KBM-7 (cell line): Measurements from ENCODE around the gene KCNJ4.
A peak's percentile ranks its signal among the peaks of the same experiment; 100 is the strongest.

Experiments used
- DNase-seq: peaks from one replicate; pipeline ENCODE4 v3.0.0-alpha.2; 2015
- in situ Hi-C: fragments of 300-500 bp; cut with MboI; formaldehyde crosslinking; loops from 2 replicates; pipeline ENCODE4 v1.14.3; 2020; ENCODE audit warnings: low sequenced_read_pairs, low pct_unique_long_range_greater_than_20kb, mixed read lengths

Gene KCNJ4

DNA sequence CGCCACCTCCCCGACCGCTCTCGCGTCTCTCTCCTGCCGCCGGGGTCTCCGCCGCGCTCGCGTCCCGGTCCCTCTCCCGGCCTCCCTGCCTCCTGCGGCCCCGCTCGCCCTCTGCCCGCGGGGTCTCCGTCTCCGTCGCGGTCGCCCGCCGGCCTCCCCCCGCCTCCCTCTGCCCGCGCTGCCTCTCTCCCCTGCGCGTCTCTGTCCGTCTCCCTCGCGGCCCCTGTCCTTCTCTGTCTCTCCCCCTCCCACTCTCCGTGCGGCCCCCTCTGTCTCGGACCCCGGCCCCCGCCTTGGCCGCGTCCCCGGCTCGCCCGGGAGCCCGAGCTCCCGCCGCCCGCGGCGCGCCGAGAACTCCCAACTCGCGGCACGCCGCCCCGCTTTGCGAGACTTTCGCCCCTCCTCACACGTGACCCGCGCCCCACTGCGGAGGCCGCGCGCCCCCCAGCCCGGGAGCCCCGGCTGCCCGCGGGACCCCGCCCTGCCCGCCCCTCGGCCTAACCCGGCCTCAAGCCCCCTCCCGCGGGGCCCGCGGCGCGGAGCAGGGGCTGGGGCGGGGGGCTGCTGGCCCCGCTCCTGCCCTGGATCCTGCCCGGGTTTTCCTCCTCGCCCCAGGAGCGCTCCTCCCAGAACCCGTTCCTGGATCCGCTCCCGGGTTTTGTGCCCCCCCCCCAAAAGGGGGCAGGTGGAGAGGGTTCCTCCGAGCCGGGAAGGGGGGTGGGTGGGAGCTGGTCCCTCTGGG, 702 bp upstream of the KCNJ4 start:
- DNase-seq: peak; percentile 37
- in situ Hi-C loops: no loop called here

DNA sequence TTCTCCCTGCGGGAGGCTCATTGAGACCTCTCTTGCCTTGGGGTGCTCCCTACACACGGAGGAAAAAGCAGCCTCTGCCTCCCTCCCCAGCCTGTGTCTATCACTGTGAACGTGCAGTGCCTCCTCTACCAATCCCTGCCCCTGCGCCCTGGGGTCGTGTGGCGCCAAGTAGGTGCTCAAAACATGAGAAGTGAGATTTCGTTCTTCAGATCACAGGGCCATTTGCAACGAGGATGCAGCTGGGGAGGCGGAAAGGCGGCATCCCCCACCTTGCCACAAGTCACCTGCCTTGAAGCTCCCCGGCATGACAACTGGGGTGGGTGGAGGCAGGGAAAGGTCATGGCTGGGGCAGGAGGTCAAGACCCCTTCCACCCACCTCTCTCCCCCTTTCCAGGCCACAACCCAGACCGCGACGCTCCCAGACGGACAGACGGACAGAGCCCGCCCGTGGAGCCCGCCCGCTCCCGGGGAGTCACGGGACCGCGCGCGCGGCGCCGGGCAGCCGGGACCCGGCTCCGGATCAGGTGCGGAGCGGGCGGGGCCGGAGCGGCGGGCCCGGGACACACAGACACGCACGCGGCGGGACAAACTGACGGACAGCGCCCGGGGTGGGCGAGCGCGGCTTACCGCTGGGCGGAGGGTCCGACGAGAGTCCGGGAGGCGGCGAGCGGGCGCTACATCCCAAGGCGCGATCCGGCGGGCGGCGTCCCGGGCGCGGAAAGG, 485 bp downstream of the KCNJ4 start:
- peak; percentile 36 for DNase-seq
- in situ Hi-C loops: no loop called here

DNA sequence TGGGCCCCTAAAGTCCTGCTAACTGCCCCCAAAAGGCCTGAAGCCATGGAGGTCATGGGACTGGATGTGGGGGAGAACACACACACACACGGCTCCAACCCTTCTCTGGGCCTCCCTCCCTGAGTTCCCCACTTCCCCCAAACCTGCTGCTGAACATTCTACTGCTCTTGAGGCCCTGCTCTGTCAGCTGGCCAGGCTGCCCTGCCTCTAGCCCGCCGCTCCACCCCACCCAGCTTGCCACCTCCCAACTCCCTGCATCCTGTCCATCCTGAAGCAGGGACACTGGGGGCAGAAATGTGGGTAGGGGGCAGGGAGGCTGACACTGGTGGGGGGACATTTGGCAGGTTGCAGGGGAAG, 1.0 kb downstream of the KCNJ4 start:
- peak; percentile 41 for DNase-seq
- in situ Hi-C loops: no loop called here

DNA sequence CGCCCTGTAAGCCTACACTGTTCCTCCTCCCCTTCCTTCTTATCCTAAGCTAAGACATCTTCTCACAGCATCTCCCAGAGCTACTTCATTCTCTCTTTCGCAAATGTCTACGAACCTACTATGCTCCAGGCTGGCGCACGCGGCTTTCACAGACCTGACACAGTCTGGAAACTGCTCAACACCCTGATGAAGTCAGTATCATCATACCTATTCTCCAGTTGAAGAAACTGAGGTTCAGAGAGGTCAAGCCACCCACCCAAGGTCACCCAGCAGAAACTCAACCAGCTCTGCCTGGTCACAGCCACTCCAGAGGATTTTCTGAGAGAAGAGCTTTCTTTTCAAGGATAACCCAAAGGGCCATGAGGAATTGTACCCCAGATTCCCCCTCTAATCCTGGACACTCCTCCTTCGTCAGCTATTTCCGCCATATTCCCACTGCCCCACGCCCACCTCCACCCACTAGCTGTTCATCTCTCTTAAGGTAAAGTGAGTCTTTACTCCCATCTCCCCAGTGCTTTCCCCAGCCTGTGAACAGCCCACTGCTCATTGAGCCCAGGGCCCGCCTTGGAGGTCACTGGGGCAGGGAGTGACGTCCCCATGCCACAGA, 1.8 kb downstream of the KCNJ4 start:
- no peak for DNase-seq
- in situ Hi-C loops: no loop called here

DNA sequence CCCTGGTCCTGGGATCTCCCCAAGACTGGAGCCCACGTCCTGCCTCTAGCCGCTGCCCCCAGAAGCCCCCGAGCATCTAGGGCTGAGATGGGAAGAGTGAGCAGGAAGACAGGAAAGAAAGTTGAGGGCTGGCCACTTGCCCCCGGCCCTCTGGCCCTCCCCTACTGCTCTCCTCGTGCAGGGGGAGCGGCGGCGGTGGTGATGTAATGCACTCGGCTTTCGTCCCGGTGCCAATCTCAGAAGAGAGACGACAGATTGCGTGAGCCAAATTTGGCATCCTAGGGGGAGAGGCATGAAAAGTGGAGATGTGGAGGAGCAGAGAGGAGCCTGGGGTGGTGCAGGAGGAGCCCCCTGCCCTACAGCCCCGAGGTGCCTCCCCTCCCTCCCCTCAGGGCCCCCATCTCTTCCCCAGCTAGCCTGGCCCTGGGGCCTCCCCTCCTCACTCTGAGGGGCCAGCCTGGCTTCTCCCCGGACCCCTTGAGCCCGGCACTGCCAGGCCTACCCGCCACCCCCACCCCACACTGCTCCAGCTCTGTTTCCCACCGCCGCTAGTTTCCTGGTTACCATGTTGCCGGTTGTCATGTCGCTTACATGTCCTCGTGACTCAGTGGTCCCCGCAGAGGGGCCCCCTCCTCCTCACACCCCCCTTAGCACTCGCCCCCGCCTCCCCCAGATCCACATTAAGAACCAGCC, 2.5 kb downstream of the KCNJ4 start:
- in situ Hi-C loops: no loop called here
- no peak for DNase-seq

DNA sequence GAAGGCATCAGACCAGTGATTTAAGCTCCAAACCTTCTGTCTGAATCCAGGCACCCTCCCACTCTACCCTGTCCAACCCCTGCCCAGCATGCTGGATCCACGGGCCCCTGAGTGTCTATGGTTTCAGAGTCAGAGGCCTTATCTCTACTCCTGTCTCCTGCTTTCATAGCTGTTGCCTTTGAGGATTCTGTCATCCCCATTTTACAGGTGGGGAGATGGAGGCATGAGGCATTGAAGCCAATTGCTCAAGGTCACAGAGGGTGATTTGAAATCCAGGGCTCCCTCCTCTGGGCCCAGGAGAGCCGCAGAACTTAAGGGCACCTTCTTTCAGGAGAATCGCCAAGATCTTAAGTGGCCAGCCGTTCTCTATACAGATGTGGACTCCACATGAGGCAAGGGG, 3.1 kb downstream of the KCNJ4 start:
- no peak for DNase-seq
- in situ Hi-C loops: no loop called here

DNA sequence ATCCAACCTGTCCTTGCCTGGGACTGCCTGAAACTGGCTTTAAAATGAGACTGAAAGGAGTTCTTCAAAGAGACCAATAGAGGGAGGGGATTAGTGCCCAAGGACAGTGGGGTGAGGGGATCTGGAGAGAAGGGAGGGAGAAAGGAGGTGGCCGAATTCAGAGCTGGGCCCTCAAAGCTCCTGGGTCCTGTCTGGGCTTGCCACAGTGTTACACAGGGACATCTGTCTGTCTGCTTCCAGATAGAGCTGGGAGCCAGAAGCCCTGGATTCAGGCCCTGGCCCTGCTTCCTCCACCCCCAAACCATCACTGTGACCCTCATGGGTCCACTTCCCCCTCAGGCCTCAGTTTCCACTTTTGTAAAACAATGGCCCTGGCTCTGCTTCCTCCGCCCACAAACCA, 3.6 kb downstream of the KCNJ4 start:
- in situ Hi-C loops: no loop called here
- no peak for DNase-seq

DNA sequence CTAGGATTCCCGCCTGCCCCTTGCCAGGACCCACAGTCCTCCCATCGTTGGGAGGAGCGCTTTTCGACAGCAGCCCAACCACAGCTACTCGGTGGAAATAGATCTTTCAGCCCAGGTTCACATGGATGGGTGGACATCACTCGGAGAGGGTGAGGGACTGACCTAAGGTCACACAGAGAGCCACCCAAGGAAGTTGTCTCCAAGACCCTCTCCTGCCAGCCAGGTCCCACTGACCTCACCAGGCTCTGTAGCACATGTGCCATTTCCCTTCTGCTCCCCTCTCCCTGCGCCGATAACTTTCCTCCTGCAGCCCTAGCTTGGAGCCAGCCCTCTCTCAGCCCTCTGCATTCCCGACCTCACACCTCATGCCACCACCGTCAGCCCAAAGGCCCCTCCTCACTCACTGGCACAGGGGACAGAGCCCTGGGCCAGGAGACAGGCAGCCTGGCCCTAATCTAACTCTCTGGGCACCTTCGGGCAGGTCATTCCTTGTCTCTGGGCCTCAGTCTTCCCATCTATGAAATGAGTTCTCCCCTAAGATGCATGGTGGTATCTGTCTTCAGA, 4.7 kb downstream of the KCNJ4 start:
- in situ Hi-C loops: no loop called here
- DNase-seq: no peak

DNA sequence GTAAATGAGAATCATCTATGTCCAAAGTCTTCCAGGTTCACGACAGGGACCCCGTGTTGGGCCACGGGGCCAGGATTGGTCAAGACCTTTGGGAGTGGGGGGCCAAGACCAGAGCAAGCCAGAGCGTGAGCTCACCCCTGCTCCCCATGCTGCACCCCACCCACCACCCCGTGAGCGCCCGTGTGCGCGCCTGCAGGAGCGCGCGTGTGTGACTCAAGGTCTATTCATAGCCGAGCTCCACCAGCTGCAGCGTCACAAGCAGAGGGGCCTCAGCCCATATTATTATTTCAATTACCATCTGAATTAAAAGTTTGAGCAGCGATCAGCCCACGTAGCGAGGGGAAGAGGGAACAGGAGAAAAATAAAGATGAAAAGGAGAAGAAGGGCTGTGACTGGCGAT, 5.2 kb downstream of the KCNJ4 start:
- in situ Hi-C loops: no loop called here
- no peak for DNase-seq

DNA sequence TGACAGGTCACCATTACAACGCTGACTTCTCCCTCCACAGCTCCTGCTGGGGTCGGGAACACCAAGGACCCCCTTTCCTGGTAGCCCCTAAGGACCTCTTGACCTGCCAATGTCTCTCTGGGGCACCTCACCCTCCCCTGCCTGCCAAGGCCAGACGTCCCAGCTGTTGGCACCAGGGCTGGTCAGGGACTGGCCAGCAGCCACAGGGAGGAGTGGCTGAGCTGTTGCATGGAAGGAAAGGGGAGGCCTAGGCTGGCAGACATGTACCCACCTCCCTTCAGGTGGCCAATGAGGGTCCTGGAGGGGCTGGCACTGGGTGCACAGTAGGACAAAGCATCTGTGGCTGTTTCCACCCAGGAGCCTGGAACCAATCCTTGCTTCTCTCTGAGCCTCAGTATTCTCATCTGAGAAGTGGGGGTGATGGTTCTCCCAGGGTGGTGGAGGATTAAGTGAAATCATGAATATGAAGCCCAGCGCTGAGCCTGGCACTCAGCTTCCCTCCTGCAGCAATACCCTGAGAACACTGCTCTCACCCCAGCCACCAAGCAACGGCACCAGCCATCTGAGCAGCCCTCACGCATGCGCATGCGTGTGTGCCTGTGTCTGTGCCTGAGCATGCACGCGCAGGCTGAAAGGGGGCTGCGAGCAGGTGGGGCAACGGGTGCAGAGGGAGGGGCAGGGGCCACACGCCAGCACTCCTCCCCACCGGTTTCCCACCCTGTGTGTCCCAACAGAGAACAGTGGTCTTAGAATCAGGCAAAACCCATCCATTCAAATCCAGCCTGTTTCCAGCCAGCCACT, 5.9 kb downstream of the KCNJ4 start:
- in situ Hi-C loops: no loop called here
- DNase-seq: no peak

DNA sequence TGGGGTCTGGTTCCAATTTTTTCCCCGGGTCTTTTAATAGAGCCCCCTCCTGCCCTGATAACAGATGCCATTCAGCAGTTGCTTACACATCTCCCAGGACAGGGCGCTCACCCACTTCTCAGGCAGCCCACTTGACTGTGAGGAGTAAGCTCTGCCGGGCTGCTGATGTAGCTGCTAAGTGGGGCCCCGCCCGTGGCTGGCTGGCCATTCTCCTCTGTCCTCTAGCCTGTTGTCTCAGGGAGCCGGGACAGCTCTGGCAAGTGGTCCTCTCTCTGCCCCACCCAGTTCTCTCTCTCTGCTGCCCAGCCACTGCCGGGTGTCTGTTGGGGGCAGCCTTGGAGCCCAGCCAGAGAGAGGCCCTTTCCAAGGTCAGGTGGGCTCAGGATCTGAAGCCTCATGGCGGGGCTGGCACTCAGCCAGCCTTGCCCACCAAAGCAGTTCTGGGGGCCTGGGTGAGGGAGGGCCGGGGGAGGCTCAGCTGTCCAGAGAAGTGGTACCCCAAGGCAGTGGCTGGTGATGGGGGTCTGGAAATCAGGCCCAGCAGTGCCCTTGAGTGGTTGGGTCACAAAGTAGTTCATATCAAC, 8.9 kb downstream of the KCNJ4 start:
- no peak for DNase-seq
- in situ Hi-C loops: no loop called here

DNA sequence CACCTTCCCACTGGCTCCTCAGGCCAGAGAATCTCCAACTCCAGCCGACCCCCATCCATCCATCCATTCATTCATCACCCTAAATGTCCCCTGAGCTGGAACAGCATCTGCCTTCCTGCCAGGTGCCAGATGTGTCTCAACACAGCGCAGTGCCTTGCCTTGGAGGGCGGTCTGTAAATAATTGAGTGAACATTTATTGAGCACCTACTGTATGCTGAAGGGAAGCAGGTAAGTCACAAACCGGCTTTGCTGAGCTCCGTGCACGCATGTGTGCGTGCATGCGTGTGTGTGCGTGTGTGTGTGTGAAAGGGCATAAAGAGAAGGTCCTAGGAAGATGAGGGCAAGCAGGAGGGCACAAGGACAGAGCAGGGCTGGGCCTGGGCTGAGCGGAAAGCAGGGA, 10.2 kb downstream of the KCNJ4 start:
- DNase-seq: no peak
- in situ Hi-C loops: no loop called here

DNA sequence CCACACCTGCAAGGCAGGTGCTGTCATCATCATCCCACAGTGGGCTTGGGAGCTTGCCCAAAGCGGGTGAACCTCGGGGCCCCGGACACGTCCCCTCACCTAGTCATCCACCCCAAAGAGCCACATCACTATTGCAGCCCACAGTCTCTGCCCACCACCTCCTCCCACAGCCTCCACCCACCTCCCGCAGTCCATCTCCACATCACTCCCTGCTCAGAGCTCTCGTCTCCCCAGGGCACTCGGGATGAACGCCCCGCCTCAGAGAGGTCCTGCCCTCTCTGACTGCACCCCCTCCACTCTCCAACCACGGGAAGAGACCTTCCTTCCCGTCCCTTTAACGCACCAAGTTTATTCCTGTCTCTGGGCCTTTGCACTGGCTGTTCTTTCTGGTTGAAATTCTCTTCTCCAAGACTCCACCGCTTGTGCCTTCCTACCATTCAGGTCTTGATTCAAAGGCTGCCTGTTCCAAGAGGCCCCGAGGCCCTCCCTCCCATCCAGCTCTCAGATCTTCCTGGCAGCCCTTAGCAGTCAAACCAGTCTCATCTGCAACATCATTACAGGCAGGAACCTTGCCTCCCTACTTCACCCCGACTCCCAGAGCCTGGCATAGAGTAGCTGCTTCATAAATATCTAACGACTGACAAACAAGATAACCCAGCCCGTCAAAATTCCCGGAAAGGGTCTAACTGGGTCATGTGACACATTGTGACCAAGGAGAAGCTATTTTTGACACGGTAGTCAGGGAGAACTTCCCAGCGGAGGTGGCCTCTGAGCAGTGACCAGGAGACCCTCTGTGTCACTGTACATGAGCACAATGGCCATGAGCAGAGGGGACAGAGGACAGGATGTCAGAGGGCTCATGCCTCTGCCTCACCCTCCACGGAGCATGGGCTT, 11.1 kb downstream of the KCNJ4 start:
- in situ Hi-C loops: no loop called here

DNA sequence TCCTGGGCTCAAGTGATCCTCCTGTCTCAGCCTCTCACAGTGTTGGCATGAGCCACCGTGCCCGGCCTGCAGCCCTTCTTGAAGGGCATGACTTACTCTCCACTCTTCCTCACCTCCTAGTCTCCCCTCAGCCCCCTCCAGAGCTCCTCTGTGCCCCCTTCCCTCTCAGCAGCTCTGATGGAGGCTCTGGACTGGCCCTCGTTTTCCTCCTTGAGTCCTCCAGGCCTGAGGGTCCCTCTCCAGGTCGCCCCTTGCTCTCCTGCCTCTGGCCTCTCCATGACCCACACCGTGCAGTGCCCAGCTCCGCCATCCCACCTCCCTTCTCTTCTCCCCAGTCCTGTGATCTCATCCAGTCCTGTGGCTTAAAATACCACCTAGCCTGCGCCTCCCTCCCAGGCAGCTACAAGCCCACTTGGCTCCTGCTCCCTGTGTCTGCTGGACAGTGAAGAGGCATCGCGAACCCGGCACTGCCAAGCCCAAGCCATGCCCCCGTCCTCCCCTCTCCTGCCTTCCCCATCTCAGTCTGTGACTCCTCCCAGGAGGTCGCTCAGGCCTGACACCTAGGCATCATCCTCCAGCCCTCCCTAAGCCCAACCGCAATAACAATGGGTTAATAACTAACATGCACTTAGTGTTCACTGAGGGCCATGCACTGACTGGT, 11.9 kb downstream of the KCNJ4 start:
- no peak for DNase-seq
- in situ Hi-C loops: no loop called here

More for the DNA sequence above, 11.1 kb downstream of the KCNJ4 start:
- no peak for DNase-seq

DNA sequence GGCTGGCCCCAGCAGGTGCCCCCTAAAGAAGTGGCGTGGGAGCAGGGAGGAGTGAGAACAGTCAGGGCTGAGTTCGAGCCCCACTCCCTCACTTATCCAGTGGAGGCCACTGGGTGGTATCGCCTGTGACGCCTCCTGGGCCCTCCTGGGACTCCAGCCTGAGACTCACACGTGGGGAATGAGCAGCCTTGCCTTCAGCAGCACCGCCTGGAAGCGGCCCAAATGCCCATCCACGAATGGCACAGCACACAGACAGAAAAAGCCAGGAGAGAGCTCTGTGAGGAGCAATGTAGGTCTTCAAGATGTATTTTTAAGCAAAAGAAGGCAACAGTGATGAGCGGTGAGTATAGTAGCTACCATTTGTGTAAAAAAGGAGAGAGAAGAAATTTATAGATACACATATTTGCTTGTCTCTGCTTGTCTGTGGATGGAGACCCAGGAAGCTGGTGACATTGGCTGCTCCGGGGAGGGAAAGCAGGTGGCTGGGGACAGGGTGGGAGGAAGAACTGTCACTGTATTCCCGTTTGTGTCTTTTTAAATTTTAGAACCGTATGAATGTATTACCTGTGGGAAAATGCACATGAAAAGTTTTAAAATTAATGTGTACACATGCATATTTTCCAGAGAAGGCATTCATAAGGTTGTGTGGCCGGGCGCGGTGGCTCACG, 13.2 kb downstream of the KCNJ4 start:
- in situ Hi-C loops: no loop called here
- DNase-seq: no peak

DNA sequence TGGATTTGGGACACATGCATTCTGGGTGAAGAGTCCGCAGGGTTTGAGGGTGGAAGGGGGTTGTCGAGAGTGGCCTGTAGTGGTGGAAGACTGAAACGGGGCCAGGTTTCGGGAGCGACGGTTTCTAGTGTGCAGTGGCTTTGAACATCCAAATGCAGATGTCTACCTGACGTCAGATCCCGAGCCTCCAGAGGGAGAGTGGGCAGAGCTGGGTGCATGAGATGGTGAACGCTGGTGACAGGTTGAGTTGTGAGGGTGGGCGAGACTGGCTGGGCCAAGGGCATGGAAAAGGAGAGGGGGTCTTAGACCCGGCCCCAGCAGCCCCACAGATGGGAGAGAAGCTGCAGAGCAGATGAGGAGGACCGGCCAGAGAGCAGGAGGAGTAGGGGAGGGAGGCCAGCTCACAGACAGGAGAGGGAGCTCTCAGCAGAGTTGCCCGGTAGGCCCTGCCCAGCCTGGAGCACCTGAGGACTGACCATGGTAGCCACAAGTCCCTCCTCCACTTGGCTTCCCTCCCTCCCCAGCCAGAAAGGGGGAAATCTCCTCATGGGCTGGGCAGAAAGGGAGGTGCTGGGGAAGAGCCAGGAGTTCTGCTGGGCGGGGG, 14.2 kb downstream of the KCNJ4 start:
- DNase-seq: no peak
- in situ Hi-C loops: no loop called here
